HG03139 (cell line): ENCODE data around the gene SH2B3.

Experiments
- ATAC-seq: cut with Tn5 transposase; IDR thresholded peaks from one replicate; pipeline ENCODE4 v1.9.1; 2021; ENCODE audit not compliant: unreplicated experiment

The SH2B3 gene

DNA sequence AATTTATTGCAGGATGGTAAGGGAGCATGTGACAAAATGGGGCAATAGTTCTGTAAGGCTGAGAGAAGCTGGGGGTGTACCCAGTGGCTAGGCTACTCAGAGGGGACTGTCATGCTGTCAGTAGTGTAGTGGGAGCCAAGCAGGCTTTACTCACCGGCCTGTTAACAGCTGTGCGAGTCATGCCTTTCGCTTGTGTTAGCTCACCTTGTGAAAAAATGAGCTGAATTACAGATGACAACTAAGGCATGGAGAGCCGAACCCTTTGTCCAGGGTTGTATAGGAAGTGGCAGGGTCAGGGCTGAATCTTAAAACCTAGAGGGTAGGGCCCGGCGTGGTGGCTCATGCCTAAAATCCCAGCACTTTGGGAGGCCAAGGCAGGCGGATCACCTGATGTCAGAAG, 37.9 kb downstream of the SH2B3 start:
- no peak for ATAC-seq

DNA sequence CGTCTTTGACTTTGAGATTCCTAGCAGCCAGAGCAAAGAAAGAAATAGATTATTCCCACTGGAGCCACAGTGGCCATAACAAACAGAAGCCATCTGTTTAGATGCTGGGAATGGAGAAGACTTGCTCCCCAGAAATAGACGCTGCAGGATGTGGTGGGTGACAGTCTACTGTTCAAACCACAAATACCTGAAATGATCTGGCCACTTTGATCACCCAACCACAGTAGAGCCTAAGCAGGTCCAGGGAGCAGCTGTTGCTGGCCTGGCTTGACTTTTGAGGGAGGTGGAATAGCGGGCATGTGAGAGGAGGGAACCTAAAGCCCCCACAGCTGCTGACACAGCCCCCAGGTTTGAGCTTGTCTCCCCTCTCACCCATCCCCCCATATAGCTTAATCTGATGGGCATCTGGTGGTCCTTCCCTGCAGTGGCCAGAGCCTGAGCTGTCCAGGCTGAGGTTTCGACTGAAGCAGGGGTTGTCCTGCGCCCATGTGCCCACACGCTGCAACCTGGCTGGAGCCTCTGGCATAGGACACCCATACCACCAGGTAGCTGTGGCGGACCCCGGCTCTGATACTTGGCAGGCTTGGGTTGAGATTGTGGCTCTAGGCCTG, 38.7 kb downstream of the SH2B3 start:
- ATAC-seq = peak; percentile 25

DNA sequence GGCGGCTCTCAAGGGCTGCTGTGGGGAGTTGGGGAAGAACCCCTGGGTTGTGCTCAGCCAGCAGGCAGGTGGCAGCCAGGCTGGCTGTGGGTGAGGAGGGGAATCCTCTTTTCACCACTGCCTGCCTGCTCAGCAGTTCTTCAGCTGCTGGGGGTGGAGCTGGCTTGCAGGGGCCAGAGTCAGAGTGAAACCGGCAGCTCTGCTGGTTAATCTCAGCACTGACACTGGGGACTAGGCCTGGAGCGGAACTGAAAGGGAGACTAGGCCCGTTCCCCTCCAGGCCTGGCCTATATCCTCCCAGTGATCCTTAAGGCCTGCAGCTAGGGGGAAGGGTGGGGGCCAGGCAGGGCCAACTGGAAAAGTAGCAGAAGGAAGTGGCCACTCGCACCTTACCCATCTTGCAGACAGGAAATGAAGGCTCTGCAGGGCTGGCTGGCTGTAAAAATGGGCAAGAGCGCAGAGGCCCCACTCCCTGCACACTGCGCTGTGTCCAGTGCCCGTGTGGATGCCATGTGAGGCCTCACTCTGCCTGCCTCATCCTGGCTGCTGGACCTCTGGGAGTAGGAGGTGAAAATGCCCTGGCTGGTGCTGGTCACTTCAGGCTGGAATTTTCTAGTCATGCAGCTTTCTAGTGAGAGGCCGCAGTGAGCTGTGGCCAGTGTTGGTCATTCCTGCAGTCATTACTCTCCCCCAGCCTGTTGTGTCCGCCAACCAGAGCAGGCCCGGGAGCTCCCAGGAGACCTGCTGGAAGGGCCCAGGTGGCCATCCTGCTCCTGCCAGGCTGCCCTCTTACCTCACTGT, 39.4 kb downstream of the SH2B3 start:
- ATAC-seq = peak; percentile 80

DNA sequence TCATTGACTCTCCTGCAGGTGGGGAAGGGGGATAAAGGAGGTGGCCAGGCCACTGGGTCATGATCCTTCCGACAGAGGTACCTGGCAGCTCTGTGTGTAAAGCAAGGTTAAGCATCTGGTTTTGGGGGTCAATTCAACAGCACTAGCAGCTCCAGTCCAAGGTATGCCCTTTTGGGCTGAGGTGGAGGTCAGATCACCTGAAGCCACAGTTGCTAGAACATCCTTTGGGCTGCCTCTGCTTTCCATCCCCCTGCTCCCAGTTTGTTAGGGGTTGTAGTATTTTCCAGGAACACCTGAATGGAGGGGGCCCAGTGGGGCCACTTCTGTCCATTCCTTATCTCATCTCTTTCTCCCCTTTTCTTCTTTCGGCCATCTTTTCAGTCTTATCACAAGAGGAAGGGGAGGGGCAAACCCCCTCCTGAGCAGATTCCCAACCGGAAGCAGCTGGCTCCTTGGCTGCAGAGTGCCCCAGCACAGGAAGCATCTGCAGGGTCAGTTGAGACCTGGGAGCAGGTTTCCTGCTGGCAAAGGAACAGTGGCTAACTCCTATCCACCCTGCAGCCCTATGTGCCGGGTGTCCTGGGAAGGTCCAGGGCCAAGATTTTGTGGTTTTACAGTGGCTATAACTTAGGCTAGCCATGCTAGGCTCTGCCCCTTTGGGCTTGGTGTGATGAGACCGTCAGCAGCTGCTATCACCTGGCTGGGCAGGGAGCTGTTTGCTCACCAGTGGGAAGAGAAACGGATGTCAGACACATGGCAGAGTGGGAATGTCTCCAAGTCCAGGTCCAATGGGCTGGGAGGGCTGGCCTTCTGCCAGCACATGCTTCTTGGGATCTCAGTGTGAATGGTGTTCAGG, 40.2 kb downstream of the SH2B3 start:
- no peak for ATAC-seq

DNA sequence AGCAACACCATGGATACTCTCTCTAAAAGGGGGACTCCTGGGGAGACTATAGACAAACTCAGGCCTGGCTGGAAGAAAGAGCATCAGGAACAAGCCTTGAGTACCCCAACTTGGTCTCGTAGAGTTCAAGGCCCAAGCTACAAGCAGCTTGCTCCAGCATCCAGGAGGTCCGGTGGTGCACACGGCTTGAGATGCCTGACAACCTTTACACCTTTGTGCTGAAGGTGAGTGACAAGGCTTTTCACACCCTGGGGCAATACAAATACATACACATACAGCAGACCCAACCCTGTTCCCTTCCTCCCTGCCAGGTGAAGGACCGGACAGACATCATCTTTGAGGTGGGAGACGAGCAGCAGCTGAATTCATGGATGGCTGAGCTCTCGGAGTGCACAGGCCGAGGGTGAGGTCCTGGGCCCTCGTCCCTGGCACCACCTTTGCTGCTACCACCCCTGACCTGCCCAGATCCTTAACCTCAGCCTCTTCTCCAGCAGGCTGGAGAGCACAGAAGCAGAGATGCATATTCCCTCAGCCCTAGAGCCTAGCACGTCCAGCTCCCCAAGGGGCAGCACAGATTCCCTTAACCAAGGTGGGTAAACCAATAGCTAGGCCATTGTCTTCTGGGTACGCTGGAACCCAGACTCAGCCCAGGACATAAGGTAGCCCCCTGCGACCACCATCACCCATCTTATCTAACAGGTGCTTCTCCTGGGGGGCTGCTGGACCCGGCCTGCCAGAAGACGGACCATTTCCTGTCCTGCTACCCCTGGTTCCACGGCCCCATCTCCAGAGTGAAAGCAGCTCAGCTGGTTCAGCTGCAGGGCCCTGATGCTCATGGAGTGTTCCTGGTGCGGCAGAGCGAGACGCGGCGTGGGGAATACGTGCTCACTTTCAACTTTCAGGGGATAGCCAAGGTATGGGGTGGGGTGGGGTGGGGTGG, 41.2 kb downstream of the SH2B3 start:
- ATAC-seq = no peak

DNA sequence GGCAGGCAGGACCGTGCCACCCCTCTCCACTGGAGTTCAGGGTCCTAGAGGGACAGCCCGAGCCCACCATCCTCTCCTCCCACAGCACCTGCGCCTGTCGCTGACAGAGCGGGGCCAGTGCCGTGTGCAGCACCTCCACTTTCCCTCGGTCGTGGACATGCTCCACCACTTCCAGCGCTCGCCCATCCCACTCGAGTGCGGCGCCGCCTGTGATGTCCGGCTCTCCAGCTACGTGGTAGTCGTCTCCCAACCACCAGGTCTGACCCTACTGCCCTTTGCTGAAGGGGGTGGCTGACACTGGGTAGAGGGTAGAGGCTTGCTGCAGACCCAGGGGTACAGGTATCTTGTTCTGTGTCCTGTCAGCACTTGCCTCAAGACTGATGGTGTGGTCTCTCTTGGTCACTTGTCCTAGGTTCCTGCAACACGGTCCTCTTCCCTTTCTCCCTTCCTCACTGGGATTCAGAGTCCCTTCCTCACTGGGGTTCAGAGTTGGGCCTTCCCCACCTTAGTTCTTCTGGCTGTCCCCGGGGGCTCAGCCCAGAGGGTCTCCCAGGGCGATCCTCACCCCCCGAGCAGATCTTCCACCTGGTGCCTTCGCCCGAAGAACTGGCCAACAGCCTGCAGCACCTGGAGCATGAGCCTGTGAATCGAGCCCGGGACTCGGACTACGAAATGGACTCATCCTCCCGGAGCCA, 42.0 kb downstream of the SH2B3 start:
- ATAC-seq = no peak

DNA sequence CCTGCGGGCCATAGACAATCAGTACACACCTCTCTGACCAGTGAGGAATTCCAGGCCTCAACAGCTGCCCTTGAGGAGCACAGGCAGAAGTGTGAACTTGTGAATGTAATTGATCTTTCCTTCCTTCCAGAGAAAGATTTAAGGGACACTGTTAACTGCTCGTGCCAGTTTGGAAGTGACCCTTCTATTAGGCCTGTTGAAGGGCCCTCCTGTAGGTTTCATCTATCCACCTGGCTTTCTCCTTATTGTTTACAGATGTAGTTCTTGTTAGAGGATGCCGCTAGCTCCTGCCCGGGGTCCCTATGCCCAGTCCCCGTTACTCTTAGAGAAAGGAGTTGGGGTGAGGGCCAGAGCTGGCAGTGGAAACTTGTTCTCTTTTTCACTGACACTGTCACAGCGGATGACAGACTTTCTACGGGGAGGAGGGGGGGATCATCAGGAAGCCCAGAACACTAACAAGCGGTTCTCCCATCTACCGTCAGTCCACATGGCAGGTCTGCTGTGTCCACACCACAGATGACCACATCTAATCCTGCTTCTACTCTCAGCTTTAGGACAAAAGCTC, 42.6 kb downstream of the SH2B3 start:
- ATAC-seq = no peak

DNA sequence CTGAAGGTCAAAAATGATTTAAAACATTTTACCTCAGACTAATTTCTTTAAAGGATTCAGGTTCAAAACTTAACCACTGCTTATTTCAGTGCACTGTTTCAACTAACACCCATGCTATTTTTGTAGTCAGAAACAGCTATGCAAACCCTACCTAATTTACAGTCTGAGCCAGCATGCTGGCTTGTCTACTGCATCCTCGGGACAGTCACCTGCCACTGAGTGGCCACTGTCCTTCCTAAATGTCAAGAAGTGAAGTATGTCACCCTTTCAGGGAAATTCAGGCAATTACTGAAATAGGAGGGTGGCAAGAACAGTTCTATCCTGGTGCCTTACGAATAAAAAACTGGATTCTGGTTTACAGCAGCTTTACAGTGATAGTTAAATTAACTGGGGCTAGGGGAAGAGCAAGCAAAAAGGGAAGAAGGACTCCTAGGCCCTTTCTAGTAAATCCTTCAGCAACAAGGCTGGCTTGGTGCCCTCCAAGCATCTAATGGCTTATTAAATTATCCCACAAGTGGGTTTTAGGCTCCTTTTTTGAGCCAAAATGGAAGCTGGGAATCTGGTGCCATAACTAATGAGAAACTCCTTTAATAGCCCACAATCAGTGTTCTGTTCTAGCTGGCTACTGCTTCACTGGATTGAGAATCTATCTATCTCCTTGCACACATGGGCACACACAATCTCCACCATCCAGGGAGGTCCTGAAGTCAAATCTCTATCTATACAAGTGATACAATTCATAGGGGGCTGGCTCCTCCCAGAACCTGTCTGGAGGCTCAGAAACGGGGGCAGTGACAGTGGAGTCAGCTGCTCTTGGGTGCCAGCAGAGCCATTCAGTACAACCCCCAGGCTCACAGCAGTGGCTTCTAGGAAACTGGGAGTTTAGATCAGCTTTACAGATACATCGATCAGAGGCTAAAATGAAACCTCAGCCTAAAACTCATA, 43.4 kb downstream of the SH2B3 start:
- ATAC-seq = no peak

DNA sequence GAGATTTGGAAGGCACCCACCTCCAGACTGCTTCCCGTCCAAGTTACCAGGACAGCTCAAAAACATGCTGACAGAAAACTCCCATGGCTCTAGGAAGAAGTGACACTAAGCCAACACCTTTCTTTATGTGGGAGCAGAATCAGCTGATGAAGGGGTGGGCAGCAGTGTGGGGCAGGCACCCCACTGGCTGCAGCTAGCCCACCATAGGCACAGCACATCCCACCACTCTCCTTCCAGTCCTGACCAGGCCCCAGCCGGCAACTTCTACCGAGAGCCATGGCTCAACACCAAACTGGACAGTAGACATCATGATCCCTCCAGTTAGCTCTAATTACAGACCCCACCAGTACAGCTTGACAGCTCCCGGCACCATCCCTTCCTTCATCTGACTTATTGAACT, 45.0 kb downstream of the SH2B3 start:
- no peak for ATAC-seq

DNA sequence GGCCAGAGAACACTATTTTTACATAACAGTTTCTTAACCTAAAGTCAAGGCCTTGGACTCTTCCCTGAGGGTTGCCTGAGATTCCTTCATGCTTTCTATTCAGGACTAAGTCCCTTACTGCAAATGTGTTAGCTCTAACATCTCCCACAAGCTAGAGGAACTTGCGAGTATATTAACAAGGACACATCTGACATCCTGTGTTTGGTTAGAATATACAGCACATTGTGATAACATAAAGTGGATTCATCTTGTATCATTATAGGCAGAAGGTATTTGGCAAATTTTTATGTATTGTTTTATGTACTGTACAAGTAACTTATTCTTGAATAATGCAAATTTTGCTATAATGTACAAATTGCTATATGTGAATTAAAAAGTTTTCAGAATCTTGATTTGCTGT, 45.5 kb downstream of the SH2B3 start:
- no peak for ATAC-seq

DNA sequence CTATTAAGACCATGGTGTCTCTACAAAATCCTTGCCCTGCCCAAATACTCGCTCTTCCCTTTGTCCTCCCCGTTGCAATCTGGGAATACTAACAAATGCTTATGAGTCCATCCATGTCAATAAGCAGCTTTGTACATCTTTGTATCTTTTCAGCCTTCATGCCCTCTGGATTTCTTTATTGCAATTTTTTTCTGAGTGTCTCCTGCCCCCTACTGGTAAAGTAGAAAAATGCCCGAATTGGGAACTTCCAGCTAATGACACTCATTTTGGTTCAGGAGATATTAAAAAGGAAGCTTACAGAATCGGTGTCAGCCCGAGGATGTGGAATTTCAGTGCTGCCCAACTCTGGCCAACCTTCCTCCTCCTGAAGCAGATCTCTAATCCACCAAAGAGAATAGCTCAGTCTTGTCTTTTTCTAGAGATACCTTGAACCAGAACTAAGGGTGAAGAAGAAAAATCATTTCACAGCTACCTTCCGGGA, 46.0 kb downstream of the SH2B3 start:
- no peak for ATAC-seq

DNA sequence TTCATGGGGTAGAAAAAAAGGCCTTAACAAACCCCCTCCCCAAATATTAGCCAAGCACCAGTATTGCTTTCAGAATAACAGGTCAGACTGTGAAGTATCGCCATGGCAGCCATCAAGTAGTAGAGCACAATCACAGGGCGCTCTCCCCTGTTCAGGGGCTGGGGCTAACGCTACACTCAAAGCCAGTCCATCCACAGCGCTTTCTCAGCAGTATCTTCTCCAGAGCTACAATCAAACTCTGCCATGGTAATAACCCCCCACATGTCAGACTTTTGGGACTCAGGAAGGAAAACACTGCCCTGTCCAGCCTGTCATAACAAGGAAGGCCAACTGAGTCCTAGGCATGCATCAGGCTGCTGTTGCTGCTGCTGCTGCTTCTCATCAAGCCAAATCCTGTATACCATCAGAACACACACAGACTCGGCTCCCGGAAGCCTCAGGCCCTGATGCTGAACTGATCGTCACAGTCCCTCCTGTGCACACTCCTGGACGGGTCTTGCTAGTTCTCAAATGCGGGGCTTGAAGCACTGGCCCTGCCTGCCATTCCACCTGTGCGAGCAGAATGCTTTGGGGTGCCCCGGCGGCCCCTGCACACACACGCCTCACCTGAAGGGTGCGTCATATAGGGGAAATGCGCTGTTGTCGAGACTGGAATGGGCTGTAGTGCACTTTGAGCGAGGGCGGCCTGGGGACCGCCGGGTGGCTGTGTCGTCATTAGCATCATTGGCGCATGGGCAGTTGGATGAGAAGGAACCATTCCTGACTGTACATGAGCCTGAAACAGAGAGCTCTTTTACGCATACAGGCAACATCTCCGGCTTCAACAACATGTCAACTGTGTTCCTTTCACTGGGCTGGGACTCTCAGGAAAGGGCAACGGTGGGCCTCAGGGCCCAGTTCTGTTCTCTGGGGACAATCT, 47.6 kb downstream of the SH2B3 start:
- no peak for ATAC-seq

DNA sequence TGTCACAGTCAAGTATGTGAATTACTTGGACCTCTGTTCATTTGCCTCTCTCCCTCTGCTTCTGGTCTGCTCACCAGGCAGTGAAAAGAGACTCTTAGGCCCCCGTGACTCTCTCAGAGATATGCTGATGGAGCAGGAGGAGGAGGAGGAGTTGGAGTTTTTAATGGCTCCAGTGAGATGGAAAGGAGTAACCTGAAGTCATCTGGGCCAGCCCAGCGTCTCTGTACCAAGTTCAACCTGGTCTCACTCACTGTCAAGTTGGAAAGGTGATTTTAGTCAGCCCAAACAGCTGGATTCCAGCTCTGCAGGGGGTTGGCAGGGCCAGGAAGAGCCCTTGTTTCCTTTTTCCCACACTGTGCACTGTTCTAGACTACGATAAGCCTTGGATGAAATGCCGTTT, 48.6 kb downstream of the SH2B3 start:
- ATAC-seq = no peak

DNA sequence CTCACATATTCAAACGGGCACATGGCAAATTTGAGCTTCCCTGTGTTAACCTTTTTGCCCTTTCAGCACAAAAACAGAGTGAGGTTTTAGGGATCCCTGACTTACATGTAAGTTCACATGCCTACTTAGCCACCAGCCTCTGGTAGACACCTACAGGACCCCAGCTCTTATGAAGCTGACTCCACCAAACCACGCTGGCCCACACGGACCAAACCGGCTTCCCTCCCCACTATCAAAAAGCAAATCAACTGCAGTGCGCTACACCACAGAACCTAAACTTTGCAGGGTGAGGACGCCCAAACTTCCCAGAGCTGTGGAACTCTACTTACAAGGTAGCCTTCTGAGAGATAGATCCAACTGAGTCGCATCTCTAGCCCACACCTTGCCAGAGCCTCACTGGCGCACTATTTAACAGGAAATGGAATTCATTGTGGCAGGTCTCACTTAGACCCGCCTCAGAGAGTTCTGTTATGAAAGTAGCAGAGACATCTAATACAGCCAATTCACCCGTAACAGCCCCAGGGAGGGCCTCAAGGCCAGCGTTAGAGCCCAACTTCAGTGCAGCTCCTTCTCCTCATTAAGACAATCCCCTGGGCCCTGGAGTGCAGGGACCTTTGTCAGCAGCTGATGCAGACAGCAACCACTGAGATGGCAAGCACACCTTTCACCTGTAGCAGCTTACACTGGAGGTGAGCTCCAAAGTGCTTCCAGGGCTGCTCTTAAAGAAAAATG, 49.2 kb downstream of the SH2B3 start:
- no peak for ATAC-seq

DNA sequence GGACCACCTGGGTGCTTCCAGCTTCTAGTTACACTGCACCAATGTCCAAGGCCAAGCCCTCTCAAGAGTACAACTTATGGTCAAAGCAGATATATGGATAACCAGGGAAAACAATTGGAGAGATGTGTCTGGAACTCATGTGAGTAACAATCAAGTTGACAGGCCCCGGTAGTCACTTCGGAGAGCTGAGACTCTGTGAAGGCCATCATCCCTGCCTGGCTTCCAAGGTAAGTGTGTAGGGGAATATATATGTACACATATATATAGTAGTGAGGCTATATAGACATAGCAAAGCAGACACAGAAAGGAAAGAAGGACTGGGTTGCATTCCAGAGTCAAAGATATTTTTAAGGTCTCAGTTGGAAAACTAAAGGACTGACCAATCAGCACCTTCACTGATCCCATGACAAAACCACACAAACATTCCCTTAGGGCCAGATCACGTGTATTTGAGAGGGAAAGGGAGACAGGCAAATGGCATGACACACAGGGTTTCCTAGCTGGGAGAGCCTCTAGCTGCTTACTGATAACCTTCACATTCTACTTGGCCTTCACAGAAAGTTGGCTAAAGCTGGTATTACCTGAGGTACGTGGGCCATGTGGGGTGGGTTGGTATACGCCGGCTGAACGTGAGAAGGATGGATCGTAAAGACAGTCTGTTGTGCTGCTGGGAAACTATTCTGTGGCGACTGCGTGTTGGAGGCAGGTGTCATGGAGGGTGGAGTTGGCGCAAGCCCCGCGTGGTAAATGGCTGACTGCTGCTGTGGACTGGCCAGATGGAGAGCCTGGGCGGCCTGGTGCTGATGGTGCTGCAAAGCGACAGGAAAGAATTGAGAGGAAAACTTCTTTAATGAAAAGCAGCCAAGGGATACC, 50.0 kb downstream of the SH2B3 start:
- ATAC-seq = no peak

DNA sequence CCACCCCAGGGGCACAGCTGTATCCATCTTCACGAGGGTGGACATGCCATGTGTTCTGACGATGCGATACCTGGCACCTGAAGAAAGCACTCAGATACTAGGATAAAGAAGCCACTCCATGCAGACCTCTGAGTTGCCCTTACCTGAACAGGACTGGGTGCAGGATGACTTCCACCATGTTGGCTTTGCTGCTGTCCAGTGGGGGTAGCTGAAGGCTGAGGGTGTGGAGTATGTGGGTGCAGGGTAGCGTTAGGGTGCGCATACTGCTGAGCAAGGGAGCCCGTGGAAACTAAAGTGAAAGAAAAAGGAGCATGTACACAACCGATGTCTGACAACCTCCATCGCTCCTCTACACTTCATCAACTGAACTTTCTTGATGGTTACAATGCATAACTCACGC, 51.3 kb downstream of the SH2B3 start:
- ATAC-seq = no peak
